ENCODE data around the gene TTLL7. TPM values are rescaled to one million over a fixed set of nuclear protein-coding genes. Genes with fewer than 3 reads are reported as not detected.

The TTLL7 gene
- 0.40 and 0.65 TPM in 2 replicates for total RNA-seq

GRCh38 chr1:83998498-83999315 is at the start of gene TTLL7:
TTLL7 (minus strand) TSS chr1:83999132; CDS start chr1:83952211, 46,921 bp downstream.
- DNase-seq (ENCODE audit: low read depth in 2 of 2), result peak; percentile 73 to 76

GRCh38 chr1:84042461-84042860 is 43.5 kb upstream of the TTLL7 start:
- no peak for DNase-seq (ENCODE audit: low read depth in 2 of 2)

- no peak for DNase-seq (ENCODE audit: low read depth in 2 of 2)
These were observed 39.1 kb upstream of the TTLL7 start for GRCh38 chr1:84037758-84038611.

- DNase-seq (ENCODE audit: low read depth in 2 of 2), result no peak
These were observed 32.9 kb upstream of the TTLL7 start for GRCh38 chr1:84031802-84032327.

- no peak for DNase-seq (ENCODE audit: low read depth in 2 of 2)
These were observed 28.4 kb upstream of the TTLL7 start for GRCh38 chr1:84027368-84027767.

- no peak for DNase-seq (ENCODE audit: low read depth in 2 of 2)
These were observed 27.0 kb upstream of the TTLL7 start for GRCh38 chr1:84025966-84026365.

GRCh38 chr1:84021822-84022221 is 22.9 kb upstream of the TTLL7 start:
- DNase-seq (ENCODE audit: low read depth in 2 of 2), result no peak

- DNase-seq (ENCODE audit: low read depth in 2 of 2), result peak in 1 of 2 donors; percentile 58
These were observed 21.2 kb upstream of the TTLL7 start for GRCh38 chr1:84020151-84020550.

- DNase-seq (ENCODE audit: low read depth in 2 of 2), result no peak
These were observed 20.3 kb upstream of the TTLL7 start for GRCh38 chr1:84019217-84019616.

GRCh38 chr1:84013708-84014107 is 14.8 kb upstream of the TTLL7 start:
- no peak for DNase-seq (ENCODE audit: low read depth in 2 of 2)

GRCh38 chr1:84012018-84012417 is 13.1 kb upstream of the TTLL7 start:
- no peak for DNase-seq (ENCODE audit: low read depth in 2 of 2)

GRCh38 chr1:84010136-84010535 is 11.2 kb upstream of the TTLL7 start:
- DNase-seq (ENCODE audit: low read depth in 2 of 2), result no peak

- DNase-seq (ENCODE audit: low read depth in 2 of 2), result no peak
These were observed 9.7 kb upstream of the TTLL7 start for GRCh38 chr1:84008631-84009030.

- DNase-seq (ENCODE audit: low read depth in 2 of 2), result no peak
These were observed 7.7 kb upstream of the TTLL7 start for GRCh38 chr1:84006591-84006990.

- no peak for DNase-seq (ENCODE audit: low read depth in 2 of 2)
These were observed 2.6 kb upstream of the TTLL7 start for GRCh38 chr1:84001501-84001900.

GRCh38 chr1:84000954-84001495 is 2.1 kb upstream of the TTLL7 start:
- DNase-seq (ENCODE audit: low read depth in 2 of 2), result no peak

- no peak for DNase-seq (ENCODE audit: low read depth in 2 of 2)
These were observed 1.4 kb upstream of the TTLL7 start for GRCh38 chr1:84000196-84000885.

- peak in 1 of 2 donors; percentile 77 for DNase-seq (ENCODE audit: low read depth in 2 of 2)
These were observed 436 bp upstream of the TTLL7 start for GRCh38 chr1:83999316-83999819.

- no peak for DNase-seq (ENCODE audit: low read depth in 2 of 2)
These were observed 781 bp downstream of the TTLL7 start for GRCh38 chr1:83998205-83998497.

GRCh38 chr1:83997631-83998030 is 1.3 kb downstream of the TTLL7 start:
- no peak for DNase-seq (ENCODE audit: low read depth in 2 of 2)

GRCh38 chr1:83996621-83997020 is 2.3 kb downstream of the TTLL7 start:
- DNase-seq (ENCODE audit: low read depth in 2 of 2), result peak in 1 of 2 donors; percentile 61

Measured in lung microvascular endothelial cell (primary cell).